ENCODE results near the gene XXYLT1. TPM values are rescaled to one million over a fixed set of nuclear protein-coding genes. Genes with fewer than 3 reads are reported as not detected.
"Not testable (repeated sequence)": the region's sequence is repeated elsewhere in the genome, so short reads cannot be mapped to it uniquely, and the experiment has no call there.

Gene XXYLT1
- total RNA-seq, 3 donors from 2014 or later = 10.0 to 10.7 (median 10.2) TPM

- Histone ChIP-seq H3K36me3 (ENCODE audit: low read depth) (no peaks in the 10 kb centered on the region), H3K4me1 (ENCODE audit: low read depth) (no peaks in the 10 kb centered on the region), H3K9me3 (peaks cover 14% of the 10 kb centered on the region), H3K4me3 (no peak overlapping the region)
- no peak for ATAC-seq
- TF ChIP-seq CTCF (IDR thresholded peaks at IDR 0.05) = no peak
- DNase-seq = no peak
- intact Hi-C loops (cut with DNase I, micrococcal nuclease) = no loop called here
Measured at GRCh38 chr3:195187609-195188425, 83.1 kb downstream of the XXYLT1 start.

- not testable (repeated sequence) for ATAC-seq
Measured at GRCh38 chr3:195186710-195187047, 84.3 kb downstream of the XXYLT1 start.

GRCh38 chr3:195186041-195186709 is 84.8 kb downstream of the XXYLT1 start:
- H3K36me3 ChIP-seq (ENCODE audit: low read depth) = no peaks in the 10 kb centered on the region
- H3K9me3 ChIP-seq = peaks cover 3% of the 10 kb centered on the region
- TF ChIP-seq CTCF (IDR thresholded peaks at IDR 0.05) = no peak
- no peak for DNase-seq
- ATAC-seq = no peak
- no peaks in the 10 kb centered on the region for H3K4me1 ChIP-seq (ENCODE audit: low read depth)
- intact Hi-C loops (cut with DNase I, micrococcal nuclease) = no loop called here
- H3K4me3 ChIP-seq = no peak overlapping the region

More at GRCh38 chr3:195186710-195187047, 84.3 kb downstream of the XXYLT1 start:
- DNase-seq; intact Hi-C loops (cut with DNase I, micrococcal nuclease); H3K36me3 ChIP-seq (ENCODE audit: low read depth); H3K4me3 ChIP-seq; H3K9me3 ChIP-seq; H3K4me1 ChIP-seq (ENCODE audit: low read depth): not testable (repeated sequence)

- intact Hi-C loops (cut with DNase I, micrococcal nuclease) = no loop called here
- peak; percentile 87 for ATAC-seq
- Histone ChIP-seq H3K4me3 (no peak overlapping the region), H3K9me3 (no peaks in the 10 kb centered on the region), H3K4me1 (ENCODE audit: low read depth) (no peaks in the 10 kb centered on the region), H3K36me3 (ENCODE audit: low read depth) (no peaks in the 10 kb centered on the region)
- no peak for DNase-seq
- TF ChIP-seq CTCF (IDR thresholded peaks at IDR 0.05) = no peak
Measured at GRCh38 chr3:195185583-195185982, 85.4 kb downstream of the XXYLT1 start.

- no peaks in the 10 kb centered on the region for H3K4me1 ChIP-seq (ENCODE audit: low read depth)
Measured at GRCh38 chr3:195184716-195185421, 86.1 kb downstream of the XXYLT1 start.

More at GRCh38 chr3:195184716-195185421, 86.1 kb downstream of the XXYLT1 start:
- ATAC-seq (no peak), DNase-seq (no peak)
- Histone ChIP-seq H3K9me3 (no peaks in the 10 kb centered on the region), H3K4me3 (no peak overlapping the region), H3K36me3 (ENCODE audit: low read depth) (no peaks in the 10 kb centered on the region)
- intact Hi-C loops (cut with DNase I, micrococcal nuclease) = no loop called here
- TF ChIP-seq CTCF (IDR thresholded peaks at IDR 0.05) = no peak
